PFSK-1 (cell line): Measurements from ENCODE around the gene PDS5B.

Experiments used
- FOXP2 ChIP-seq: optimal IDR thresholded peaks from 2 replicates; pipeline ENCODE3; 2011; ENCODE audit warnings: borderline replicate concordance, control low read depth, inconsistent platforms; ENCODE audit not compliant: insufficient read depth; ENCODE audit errors: extremely low read length, extremely low read depth
- POLR2AphosphoS5 ChIP-seq: IDR thresholded peaks from 2 replicates; pipeline ENCODE4 v1.6.1; 2012; ENCODE audit warnings: low read depth, mild to moderate bottlenecking, control low read depth, low read length, moderate library complexity
- REST ChIP-seq, 2 experiments: IDR thresholded peaks; 2 replicates each; pipeline versions ENCODE4 v1.6.1 to v1.8.0; 2011 to 2012; ENCODE audit warnings: low read depth in 2 of 2, low read length in 2 of 2, control low read depth in 1 of 2, inconsistent platforms in 1 of 2, mild to moderate bottlenecking in 1 of 2, moderate library complexity in 1 of 2; ENCODE audit not compliant: insufficient read depth in 1 of 2
- SIN3A ChIP-seq: IDR thresholded peaks from 2 replicates; pipeline ENCODE4 v1.6.1; 2012; ENCODE audit warnings: mild to moderate bottlenecking, low read length, moderate library complexity, borderline replicate concordance; ENCODE audit not compliant: insufficient read depth
- TAF1 ChIP-seq: IDR thresholded peaks from 2 replicates; pipeline ENCODE4 v1.6.1; 2012; ENCODE audit warnings: low read length, control low read depth, borderline replicate concordance; ENCODE audit not compliant: insufficient read depth

GRCh38 chr13:32748305-32748704, 162.1 kb downstream of the PDS5B start:
- TF ChIP-seq POLR2AphosphoS5 (no peak), SIN3A (no peak), TAF1 (no peak), REST (IDR thresholded peaks at IDR 0.05; ENCODE audit: insufficient read depth in 1 of 2, low read depth in 2 of 2, low read length in 2 of 2) (no peak), FOXP2 (no peak)
